Measurements from ENCODE around the gene SSBP2.

DNA sequence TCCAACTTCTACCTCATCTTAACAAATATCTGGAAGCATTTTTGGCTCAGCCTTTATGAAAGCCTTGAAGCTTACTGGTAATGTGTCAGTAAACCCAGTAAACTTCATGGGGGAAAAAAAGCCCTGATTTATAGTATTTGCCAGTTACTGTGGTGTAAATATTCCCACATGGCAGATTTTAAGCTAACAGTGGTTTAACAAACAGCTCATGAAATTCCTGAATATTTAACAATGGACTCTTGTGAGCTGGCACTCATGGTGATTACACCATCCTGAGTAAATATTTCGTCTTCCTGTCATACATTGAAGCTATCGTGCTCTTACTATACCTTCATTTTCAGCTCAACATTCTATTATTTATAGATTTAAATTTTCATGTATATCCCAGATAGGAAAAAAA is 300.0 kb downstream of the SSBP2 start:
- TF ChIP-seq EZH2 (IDR thresholded peaks at IDR 0.05; ENCODE audit: borderline replicate concordance, low read depth, low read length, severe bottlenecking), result no peak
- TF ChIP-seq, protein P1, sequence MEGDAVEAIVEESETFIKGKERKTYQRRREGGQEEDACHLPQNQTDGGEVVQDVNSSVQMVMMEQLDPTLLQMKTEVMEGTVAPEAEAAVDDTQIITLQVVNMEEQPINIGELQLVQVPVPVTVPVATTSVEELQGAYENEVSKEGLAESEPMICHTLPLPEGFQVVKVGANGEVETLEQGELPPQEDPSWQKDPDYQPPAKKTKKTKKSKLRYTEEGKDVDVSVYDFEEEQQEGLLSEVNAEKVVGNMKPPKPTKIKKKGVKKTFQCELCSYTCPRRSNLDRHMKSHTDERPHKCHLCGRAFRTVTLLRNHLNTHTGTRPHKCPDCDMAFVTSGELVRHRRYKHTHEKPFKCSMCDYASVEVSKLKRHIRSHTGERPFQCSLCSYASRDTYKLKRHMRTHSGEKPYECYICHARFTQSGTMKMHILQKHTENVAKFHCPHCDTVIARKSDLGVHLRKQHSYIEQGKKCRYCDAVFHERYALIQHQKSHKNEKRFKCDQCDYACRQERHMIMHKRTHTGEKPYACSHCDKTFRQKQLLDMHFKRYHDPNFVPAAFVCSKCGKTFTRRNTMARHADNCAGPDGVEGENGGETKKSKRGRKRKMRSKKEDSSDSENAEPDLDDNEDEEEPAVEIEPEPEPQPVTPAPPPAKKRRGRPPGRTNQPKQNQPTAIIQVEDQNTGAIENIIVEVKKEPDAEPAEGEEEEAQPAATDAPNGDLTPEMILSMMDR (IDR thresholded peaks at IDR 0.05; ENCODE audit: borderline replicate concordance, extremely low read depth, low read length, poor library complexity, severe bottlenecking), result no peak
